ENCODE results near the gene AMIGO1.

GRCh38 chr1:109527846-109528695 lies 18.5 kb upstream of the AMIGO1 start:
- TF ChIP-seq POLR2A (IDR thresholded peaks at IDR 0.05; ENCODE audit: low read depth, low read length): no peak
- TF ChIP-seq TAF1 (IDR thresholded peaks at IDR 0.05; ENCODE audit: borderline replicate concordance, low read depth, low read length): no peak

All from GM12892 (cell line).